HG03342 (cell line): ENCODE measurements around the gene CD101.

Experiments used
- ATAC-seq: cut with Tn5 transposase; IDR thresholded peaks from one replicate; pipeline ENCODE4 v1.9.1; 2021; ENCODE audit warnings: mild to moderate bottlenecking, moderate library complexity; ENCODE audit not compliant: unreplicated experiment

Gene CD101

GRCh38 chr1:117051224-117052064 lies 49.9 kb downstream of the CD101 start:
- peak; percentile 78 for ATAC-seq

GRCh38 chr1:117054068-117054467 lies 52.5 kb downstream of the CD101 start:
- ATAC-seq, result no peak

- ATAC-seq, result no peak
These were observed 57.2 kb downstream of the CD101 start for GRCh38 chr1:117058810-117059209.

GRCh38 chr1:117059334-117059677 lies 57.7 kb downstream of the CD101 start:
- ATAC-seq, result peak; percentile 35

GRCh38 chr1:117059678-117060440 lies 58.3 kb downstream of the CD101 start, which contains the start of gene TTF2:
TSS of gene TTF2 (plus strand) at chr1:117060326. CDS start at chr1:117060347, 21 bp downstream.
- peak; percentile 94 for ATAC-seq

- peak; percentile 1 for ATAC-seq
These were observed 59.1 kb downstream of the CD101 start for GRCh38 chr1:117060441-117061317.

DNA sequence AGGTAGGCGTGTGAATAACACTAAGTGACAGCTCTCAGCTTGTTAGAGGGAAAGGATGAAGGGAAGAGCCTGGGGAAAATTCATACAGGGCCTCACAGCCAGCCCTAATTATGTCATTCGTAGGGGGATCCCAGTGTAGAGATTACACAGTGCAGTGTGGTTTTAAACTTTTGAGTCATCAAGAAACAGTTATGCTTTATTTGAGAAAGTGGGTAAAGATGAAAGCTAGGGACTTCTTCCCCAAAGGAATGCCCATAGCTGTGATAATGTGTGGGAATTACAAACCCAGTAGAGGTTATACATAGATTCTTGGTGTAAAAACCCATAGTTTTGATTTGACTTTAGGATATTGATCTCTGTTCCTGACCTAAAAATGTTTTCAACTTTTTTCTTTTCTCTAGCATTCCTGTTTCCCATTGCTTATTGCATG lies 60.4 kb downstream of the CD101 start:
- peak; percentile 26 for ATAC-seq

- no peak for ATAC-seq
These were observed 64.8 kb downstream of the CD101 start for GRCh38 chr1:117066367-117066766.

DNA sequence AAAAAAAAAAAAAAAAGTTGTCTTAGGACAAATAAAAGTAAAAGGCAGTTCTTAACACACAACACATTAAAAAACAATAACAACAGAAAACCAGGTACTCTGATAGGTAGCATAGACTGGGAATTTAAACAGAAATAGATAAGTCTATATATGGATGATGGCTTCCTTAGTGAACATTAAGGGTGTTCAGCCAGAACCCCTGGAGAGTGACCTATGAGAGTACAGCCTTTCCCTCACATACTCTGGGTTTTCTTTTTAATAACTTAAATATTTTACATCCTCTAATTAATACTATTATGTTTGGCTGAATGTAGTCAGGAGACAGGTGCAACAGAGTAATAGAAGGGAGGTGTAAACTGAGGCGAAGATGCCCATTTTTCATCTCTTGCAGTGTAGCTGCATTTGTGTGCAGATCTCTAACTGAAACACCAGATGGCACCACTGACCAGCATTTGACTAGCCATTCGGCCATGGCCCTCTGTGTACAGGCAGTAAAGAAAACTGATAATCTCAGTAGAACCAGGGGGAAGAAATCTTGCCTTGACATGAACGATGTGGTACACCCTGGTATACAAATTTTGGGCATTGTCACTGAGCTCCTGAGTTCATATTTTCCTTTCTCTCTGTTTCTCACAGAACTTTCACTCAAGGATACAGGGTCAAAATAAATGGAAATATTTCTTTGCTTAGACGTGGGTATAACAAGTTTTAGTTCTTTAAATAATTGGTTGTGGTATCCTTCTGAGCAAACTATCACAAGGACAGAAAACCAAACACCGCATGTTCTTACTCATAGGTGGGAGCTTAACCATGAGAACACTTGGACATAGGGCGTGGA lies 66.2 kb downstream of the CD101 start:
- ATAC-seq, result peak; percentile 56

GRCh38 chr1:117068580-117068979 lies 67.0 kb downstream of the CD101 start:
- no peak for ATAC-seq

DNA sequence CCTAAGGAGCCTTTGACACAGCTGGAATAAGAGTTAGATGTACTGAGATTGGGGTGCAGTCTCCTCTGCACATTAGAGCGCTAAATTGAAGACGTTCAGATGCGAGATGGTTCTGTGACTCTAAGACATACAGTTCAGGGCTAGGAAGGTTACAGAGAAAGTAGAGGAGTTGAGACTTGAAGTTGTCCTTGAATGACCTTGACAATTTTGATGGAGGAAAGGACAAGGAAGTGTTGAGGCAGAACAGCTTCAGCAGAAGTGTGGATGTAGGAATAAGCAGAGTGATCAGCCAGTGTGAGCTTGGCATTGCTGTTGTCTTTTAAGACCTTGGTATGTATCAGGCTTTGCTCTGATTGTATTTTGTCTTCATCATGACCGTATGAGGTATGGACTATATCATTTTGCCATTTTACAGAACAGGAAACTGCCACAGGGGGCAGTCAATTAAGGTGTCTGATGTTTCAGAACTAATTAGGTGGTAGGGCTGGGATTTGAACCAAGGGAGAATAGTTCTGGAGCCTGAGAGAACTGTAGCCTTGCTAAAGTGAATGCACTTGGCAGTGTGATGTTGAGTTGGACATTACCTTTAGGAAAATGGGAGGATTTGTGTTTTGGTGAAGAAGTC lies 67.8 kb downstream of the CD101 start:
- ATAC-seq, result no peak

DNA sequence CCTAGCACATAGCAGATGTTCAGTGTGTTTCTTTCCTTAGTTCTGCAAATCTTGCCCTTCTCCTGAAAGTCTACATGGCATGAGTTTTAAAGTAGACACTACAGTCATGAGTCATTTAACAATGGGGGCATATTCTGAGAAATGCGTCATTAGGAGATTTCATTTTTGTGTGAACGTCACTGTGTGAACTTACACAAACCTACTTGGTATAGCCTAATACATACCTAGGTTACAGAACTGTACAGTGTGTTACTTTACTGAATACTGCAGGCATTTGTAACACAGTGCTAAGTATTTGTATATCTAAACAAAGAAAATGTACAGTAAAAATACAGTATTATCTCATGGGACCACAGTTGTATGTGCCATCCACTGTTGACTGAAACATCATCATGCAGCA lies 68.6 kb downstream of the CD101 start:
- no peak for ATAC-seq

DNA sequence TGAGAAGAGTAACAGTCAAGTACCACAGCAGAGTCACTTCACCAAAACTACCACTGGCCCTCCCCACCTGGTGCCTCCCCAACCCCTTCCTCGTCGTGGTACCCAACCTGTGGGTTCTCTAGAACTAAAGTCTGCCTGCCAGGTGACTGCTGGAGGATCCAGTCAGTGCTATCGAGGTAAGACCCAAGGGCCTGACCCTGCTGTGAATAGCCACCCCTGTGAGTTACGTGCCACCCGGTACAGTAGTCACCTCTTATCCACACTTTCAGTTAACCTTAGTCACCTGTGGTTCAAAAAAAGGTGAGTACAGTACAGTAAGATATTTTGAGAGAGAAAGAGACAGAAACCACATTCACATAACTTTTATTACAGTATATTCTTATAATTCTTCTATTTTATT lies 75.1 kb downstream of the CD101 start:
- ATAC-seq, result no peak

DNA sequence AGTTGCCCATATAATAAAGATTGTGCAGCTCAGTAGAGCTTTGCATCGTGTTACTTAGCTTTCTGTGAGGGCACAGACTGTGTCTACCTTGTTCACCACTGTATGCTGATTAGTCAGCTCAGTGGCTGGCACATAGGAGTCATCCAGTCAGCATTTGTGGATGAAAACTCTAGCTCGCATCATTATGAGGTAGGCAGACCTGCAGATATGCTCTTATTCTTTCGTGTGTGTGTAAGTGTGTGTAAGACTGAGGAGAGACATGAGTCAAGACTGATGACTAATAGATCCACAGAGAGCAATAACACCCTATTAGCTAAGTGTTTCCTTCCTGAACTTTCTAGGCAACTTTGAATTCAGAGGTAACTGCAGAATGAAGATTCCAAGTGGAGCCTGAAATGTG lies 75.7 kb downstream of the CD101 start:
- no peak for ATAC-seq

DNA sequence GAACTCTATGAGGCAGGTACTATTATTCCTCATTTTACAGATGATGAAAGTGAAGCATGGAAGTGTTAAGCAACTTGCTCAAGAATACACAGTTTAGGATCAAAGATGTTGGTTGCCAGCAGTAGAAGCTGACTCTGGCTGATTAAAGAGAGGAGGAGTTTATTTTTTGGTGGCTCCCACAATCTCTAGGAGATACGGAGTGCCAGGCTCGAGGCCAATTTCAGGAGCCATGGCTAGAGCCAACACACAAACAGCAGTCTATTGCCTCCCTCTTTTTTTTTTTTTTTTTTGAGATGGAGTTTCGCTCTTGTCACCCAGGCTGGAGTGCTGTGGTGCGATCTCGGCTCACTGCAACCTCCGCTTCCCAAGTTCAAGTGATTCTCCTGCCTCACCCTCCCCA lies 78.2 kb downstream of the CD101 start:
- ATAC-seq, result no peak

DNA sequence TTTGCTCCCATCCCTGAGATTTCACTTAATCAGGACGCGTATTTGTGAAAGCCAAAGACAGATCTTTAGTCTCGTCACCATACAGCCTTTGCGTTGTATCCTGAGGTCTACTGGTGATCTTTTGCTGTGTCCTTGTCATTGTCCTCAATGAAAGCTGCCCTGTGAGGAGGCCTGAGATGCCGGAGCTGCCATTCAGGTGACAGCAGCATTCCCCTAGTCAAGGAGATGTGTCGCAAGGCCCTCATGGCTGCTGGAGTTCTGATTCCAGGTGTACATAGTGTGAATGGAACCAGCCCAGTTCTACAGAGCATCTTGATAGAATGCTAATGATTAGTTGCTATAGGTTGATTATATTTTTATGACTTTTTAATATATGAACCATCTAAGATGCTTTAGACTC lies 82.7 kb downstream of the CD101 start:
- ATAC-seq, result no peak
